GM21381 (cell line): ENCODE data around the gene MAEA.
"Not testable (repeated sequence)": the region's sequence is repeated elsewhere in the genome, so short reads cannot be mapped to it uniquely, and the experiment has no call there.

Experiments used
- ATAC-seq: cut with Tn5 transposase; IDR thresholded peaks from one replicate; pipeline ENCODE4 v1.9.1; 2021; ENCODE audit warnings: mild to moderate bottlenecking, moderate library complexity; ENCODE audit not compliant: unreplicated experiment

The MAEA gene

GRCh38 chr4:1318488-1319213 lies 29.0 kb downstream of the MAEA start:
- no peak for ATAC-seq

- ATAC-seq: no peak
These were observed 31.8 kb downstream of the MAEA start for GRCh38 chr4:1321486-1321885.

DNA sequence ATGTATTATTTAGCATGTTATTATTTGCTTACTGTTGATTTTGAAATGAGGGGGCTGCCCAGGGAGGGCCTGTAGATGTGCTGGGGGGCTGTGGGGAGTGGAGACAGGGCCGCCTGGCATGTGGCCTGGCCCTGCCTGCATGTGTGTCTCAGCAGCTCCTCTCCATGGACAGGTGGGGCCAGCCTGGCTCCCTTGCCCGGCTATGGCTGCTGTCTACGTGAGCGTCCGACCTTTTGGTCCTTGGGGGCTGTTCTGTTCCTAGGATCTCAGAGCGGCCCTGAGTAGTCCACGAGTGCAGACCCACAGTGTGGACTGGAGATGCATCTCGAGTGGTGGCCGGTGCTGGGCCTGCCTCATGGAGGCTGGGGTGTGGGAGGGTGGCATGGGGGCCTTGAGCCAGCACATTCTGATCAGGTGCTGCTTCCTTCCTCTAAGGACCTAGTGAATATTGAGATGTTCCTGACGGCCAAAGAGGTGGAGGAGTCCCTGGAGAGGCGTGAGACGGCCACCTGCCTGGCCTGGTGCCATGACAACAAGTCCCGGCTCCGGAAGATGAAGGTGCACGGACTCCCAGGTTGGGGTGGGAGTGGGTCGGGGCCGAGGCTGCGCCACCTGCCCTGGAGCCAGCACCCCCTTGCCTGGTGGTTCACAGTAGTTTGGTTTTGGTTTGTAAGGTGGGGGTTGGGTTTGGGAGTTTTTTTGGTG lies 32.4 kb downstream of the MAEA start:
- no peak for ATAC-seq

GRCh38 chr4:1323280-1323634 lies 33.6 kb downstream of the MAEA start:
- ATAC-seq: no peak

- no peak for ATAC-seq
These were observed 34.1 kb downstream of the MAEA start for GRCh38 chr4:1323635-1324442.

GRCh38 chr4:1324443-1325175 lies 34.9 kb downstream of the MAEA start:
- not testable (repeated sequence) for ATAC-seq

DNA sequence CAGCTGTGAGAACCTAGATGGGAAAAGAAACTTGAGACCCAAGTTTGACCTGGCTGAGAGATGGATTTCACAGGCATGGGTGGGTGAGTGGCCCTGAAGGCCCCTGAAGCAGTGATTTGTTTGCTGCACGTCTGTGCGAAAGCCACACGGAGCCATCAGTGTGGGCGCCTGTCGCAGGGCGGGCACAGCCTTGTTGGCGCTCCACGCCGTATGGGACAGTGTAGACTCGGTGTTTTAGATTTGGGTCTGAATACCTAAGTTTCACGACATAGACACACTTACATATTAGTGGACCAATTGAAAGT lies 35.4 kb downstream of the MAEA start:
- no peak for ATAC-seq

DNA sequence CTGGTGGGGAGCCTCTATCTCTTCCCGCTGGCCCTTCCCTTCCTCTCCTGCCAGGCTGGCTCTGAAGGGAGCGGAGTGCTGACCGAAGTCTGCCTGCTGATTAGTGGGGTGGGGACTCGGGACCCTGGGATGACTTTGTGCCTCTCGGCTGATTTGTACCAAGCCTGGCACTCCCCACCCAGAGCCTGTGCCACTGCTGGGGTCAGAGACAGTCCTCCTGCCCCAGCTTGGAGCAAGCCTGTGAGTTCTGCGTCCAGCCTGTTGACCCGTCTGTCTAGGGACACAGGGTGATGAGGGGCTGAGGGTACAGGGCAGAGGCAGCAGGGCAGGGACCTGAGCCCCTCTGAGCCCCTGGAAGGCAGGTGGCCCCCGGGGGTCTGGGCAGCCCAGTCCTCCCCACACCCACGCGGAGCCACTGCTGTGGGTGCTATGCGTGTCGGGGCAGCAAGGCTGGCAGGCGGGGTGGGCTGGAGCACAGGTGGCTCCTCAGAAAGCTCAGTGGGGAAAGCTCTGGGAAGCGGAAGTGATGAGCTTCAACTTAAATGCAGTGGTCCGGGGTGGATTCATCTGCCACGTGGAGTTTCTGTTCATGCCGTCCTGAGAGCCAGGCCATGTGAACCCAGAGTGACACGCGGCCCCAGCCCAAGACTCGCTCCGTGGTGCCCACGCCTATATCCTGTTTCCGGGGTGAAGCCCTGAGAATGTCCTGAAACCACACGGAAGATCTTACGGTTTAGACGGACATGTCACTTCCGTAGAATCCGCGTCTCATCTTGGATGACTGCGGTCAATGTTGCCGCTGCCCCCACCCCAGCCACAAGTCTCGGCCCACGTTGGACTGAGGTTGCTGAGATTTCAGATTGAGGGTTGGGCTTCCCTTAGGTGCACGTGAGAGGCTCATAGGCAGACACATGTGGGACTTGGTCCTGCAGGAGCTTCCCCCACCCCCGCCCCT lies 36.3 kb downstream of the MAEA start:
- no peak for ATAC-seq

DNA sequence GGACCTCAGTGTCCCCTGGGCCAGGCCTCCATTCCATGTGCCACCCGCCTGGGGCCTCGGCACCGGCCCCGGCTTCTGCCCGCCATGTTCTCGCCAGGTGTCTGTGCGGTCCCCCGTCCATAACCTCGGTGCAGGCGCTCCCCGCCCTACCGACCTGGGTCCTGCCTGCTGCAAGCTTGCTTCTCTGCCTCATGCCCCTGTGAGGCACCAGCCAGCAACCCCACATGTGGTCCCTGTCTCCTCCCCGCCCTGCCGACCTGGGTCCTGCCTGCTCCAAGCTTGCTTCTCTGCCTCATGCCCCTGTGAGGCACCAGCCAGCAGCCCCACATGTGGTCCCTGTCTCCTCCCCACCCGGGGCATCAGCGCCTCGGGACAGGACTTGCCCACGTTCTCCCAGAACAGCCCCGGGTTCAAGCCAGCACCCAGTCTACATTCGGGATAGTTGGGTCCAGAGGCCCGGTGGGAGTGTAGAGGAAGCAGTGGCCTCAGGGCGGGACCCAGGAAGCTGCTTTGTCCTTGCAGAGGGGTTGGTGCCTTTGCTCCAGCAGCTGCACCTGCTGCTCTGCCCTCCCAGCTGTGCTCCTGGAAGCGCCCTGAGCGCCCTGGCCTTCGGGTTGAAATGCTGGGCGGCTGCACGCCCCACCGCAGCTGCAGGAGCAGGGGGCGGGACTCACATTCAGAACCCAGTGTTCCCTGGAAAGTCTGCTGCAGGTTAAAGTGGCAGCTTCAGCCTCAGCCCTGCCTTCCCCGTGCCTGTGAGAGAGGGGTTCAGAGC lies 37.2 kb downstream of the MAEA start:
- ATAC-seq: no peak

- no peak for ATAC-seq
These were observed 38.0 kb downstream of the MAEA start for GRCh38 chr4:1327526-1328266.

DNA sequence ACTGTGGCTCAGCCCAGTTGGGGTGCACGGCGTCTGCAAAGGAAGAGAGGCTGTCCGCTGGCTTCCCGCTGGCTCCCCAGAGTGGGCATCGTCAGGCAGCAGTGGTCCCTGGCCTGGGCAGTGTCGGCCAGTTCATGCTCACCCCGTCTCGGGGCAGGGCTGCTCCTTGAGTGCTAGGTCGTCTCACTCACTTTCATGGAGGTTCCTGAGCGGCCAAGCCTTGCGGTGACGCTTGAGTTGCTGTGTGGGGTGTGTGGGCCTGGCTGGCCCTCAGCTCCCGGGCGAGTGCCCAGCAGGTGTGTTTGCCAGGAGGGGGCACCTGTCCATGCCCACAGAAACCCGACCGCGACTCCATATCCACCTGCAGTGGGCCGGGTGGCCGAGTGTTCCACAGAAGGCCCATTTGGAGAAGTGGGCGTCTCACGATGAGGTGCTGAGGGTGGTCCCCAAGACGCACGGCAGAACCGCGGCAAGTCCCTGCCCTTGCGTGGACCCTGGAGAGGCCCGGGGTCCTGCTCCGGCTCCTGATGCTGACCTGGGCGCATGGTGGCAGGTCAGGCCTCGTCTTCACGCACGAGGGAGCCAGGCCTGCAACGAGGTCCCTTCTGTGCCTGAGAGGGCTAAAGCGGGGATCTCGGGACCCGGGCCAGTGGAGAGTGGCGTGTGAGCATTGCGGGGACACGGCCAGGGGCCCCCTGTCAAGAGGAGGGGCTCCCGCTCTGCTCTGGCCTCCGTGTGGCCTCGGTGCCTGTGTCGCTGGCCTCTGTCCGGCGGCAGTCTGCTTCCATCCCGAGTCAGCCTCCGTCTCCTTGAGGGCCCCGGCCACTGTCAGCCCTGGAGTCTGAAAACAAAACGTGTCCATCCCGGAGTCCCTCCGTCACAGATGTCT lies 38.8 kb downstream of the MAEA start:
- no peak for ATAC-seq

DNA sequence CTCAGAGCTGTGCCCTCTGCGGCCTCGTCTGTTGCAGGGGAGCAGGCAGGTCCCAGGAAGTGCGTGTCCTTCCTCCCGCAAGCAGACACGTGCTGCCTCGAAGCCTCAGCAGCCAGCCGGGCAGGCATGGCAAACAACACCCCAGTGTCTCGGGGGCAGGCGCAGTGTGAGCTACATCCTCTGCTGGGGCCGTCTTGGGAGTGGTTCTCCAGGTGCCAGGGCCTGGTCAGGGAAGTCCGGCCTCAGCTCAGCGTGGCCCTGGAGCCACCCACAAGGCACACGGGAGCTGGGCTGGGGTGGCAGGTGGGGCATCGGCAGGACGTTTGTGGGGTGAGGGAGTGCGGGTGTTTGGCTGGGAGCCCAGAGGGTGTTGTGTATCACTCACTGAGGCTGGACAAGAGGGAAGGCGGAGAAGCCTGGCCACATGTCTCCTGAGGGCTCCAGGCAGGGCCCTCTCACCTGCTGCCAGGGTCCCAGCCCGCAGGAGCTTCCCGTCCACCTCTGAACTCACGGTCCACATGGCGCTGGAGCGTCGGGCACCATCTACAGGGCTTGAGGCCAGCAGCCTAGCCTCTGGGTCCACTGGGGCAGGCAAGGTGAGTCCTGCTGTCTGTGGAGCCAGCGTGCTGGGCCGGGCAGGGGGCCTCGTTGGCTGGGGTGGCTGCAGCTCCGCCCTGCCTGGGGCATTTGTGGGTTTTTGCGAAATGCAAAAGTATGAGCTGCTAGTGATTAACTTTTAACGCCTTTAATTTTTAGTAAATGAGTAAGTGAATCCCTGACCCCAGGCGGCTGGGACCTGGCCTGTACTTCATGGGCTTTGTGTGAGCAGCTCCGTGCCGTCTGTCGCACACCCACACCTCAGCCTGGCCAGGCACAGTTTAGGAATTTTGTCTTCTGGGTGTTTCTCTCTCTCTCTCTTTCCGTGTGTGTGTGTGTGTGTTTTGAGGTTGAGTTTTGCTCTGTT lies 40.0 kb downstream of the MAEA start:
- no peak for ATAC-seq

GRCh38 chr4:1330761-1331590 lies 41.3 kb downstream of the MAEA start:
- no peak for ATAC-seq

- ATAC-seq: no peak
These were observed 42.1 kb downstream of the MAEA start for GRCh38 chr4:1331591-1332353.

GRCh38 chr4:1332686-1333085 lies 43.0 kb downstream of the MAEA start:
- ATAC-seq: no peak
